NCI-H2227 treated with DMSO at 0.1 percent for 48 hours (cell line): Measurements from ENCODE around the gene CRTC2.
"Not testable (repeated sequence)": the region's sequence is repeated elsewhere in the genome, so short reads cannot be mapped to it uniquely, and the experiment has no call there.

Experiments used
- DNase-seq: peaks from one replicate; lab custom pipeline; 2025; lab: John Stamatoyannopoulos, UW

CRTC2 gene

DNA sequence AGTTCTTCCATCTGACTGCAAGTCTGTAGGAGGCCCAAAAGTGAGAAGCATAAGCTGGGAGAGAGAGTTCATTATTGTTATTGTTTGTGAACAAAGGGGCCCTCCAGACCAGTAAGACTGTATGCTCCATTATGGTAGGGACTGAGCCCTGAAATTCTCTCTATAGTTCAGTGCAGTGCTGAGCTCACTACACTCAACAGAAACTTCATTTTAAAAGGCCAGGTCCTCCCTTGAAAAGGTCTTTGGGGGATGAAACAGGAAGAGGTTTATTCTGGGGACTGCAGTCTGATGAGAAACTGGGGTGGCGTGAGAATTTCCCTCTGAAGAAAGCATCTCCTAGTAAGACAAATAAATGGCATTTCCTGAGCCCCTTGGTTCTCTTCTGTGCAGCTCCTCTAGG, 30.2 kb downstream of the CRTC2 start:
- DNase-seq, result no peak

DNA sequence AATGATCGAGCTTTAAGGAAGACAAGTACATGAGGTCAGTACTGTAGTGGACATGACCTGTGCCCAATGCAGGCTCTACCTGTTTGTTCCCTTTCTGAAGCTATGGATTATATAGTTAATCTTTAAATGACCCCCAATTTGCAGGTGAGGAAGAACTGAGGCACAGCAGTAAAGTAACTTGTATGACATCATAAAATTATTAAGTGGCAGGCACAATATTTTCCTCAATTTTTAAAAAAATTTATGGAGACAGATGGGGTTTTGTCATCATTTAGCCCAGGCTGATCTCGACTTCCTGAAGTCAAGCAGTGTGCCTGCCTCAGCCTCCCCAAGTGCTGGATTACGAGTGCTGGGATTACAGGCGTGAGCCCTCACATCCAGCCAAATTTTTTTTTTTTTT, 32.0 kb downstream of the CRTC2 start:
- DNase-seq, result no peak

DNA sequence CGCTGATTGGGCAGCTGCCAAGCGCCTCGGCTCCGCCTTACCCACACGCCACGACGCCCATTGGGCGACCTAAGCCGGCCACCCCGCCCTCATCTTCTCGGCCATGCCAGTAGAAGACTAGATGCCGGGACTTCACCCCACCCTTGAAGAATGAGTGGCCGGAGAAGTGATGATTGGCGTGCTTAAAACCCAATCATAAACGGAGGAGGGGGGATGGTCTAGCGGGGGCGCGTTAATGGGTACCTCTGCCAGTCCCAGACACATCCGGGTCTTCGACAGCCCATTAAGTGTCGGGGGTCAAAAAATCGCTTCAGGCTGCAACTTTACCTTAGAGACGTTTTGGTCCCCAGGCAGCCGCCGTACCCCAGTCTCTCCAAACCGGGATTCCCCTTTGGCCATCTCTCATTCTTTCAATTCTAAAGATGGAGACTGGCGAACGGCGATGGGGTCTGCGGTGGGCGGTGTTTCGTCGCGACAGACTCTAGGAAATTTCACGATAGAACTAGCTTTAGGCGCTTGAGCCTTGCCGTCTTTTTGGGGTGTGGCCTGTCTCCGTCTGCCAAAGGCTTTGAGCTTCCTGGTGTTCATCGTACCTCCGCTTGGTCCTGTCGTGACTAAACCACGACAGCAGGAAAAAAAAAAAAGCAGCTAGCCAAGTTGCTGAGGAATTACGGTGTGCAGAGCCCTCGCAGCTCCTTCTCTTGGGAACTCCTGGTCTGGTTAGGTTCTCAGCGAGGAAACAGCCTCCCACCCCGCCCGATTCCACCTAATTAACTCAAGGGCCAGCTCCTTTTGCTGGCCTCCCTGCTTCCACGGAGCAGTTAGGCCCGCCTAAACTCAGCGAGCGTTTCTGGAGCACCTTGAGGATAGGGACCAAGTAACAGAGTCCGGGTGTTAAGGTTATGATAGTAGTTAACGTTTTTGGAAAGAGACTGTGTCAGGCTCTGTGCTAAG, 35.2 kb downstream of the CRTC2 start, which contains the start of gene GATAD2B:
GATAD2B (minus strand) TSS at position 1 of the 954 bp plus-strand sequence. CDS start 94,625 bp downstream, outside the sequence.
- DNase-seq, result peak; percentile 99

DNA sequence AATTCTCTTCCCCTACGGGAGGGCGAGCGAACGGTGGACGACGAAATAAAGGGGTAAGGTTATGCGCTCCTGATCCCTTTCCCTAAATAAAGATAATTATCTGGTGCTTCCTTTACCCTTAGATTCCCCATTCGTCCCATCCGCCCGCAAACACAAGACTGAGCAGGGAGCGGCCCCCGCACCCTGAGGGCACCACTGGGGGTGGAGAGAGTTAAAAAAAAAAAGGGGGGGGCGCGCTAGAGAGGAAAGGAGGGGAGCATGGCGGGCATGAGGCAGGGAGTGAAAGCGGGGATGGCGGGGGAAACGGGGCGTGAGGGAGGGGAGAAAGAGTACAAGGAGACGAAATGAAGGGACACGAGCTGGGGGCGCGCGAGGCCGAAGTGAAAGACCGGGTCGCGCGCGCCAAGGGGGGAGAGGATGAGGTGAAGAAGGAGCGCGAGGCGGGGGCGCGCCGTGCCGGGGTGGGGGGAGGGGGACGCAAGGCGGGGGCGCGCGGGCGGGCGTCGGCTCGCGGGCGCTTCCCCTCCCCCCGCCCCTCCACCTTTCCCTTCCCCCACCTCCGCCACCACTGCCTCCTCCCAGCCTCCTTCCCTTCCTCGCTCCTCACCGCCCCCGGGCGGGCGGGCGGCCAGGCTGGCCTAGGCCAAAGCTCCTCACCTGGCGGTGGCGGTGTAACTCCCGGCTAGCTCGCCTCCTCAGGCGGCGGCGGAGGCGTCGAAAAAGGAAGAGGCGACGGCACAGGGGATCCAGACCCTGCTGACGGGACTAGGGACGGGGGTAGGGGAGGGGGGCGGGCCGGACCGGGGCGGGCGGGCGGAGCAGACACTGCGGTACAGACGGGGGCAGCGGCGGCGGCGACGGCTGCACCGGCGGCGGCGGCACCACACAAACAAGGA, 36.1 kb downstream of the CRTC2 start:
- DNase-seq, result peak; percentile 43

DNA sequence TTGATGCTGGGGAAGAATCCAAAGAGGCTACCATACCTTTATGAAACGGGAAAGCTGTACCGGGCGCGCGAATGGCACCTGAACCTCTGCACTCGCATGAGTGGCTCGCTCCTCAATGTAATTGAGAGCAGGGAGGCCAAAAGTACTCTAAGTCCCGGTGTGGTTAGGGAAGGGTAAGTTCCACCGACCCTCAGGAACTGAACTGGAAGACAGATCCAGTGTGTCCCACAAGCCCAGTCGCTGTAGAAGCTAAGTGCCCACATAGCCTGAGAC, 36.7 kb downstream of the CRTC2 start:
- DNase-seq, result no peak

DNA sequence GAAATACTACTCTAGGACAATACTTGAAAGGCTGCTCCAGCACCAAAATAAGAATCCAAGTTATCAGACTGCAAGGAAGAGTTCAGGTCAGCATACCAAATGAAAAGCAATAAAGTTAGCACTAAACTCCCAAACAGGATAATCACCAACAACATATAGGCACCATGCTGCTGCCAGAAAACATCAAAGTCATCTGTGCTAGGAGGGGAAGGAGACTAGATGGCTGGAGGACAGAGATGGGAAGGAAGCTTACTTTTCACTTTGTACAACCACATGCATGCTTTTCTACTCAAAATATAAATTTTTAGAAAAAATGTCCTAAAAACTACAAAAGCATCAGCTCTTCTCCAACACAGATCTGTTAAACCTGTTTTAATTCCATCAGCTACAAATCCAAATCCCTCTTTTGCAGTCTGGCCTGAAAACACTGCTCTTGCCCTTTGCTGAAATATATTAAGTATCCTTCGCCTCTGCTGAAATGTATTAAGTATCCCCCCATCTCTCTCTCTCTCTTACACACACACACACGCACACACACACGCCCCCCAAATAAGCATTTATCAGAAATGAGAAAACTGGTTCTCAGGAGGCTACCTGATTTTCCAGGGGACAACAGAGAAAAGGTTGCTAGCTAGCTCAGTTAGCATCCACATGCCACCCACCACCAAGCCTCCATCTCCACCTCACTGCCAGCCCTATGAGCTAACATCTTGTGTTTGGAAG, 37.2 kb downstream of the CRTC2 start:
- no peak for DNase-seq

DNA sequence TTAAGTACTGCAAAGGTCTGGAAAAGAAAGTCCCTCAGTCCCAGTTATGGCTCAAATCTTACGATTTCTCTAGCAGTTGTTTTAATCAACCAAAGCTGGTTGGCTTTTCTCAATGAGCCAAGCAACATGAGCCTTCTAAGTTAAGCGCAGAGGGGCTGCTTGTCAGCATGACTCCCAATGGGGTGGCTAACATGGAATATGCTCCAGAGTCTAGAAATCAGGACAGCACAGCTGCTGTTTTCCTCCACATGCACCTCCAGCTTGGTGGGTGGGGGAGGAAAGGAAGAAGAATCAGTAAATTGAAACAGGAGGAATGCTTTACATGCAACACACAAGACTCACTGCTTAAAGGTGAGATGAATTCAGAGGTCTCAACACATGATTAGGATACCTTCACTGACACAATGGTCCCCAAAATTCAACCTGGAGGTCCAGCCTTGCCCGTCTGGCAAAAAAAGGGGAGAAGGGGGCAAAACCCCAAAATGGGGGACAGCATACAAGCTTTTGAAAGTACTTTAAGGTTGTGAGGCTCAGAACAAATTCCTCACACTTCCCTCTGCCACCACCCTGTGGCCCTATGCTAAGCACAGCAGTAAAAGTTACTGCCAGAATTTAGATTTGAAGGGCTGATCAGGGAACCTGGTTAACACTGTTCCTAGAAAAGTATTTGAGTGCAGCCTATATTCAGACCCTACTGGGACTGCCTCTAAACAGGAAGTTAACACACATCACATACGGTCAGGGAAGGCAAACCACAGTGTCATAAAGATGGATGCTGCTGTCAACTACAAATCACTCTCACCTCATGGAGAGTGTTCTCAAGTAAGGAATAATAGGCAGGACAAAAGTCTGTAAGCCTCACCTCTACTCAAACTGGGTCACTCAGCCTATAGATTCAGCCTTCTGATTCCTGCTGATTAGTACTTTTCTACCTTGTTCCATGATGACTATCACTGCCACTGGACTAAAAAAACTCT, 38.2 kb downstream of the CRTC2 start:
- no peak for DNase-seq

DNA sequence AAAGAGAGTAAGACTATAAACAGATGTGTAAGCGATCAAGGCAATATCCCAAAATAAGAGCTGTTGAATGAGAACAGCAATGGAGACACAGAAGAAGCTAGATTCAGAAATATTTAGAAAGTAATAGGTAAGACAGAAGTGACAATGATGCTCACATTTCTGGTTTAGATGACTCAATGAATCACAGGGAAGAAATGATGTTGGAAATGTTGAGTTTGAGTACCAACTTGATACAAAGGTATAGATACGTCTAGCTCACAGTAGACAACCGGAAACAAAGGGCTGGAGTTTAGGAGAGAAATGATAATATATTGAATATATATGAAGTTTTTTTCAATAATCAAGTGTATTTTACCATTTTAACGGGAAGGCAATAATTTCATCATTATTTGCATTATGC, 42.1 kb downstream of the CRTC2 start:
- DNase-seq, result no peak

DNA sequence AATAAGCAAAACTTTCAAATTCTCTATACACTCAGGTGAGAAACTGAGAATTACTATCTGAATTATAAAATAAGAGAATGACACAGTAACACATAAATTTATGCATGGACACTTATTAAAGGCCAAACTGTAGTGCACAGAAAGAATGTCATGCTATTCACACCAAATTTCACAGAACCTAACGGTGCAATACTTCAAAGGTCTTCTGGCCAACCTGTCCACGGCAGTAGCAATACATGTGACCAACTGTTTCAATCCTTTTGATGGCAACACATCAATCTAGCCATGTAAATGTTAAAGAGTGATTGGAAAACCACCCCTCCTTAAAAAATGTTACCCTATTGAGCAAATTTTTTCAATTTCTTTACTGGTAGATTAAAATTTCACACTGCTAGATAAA, 46.1 kb downstream of the CRTC2 start:
- no peak for DNase-seq

DNA sequence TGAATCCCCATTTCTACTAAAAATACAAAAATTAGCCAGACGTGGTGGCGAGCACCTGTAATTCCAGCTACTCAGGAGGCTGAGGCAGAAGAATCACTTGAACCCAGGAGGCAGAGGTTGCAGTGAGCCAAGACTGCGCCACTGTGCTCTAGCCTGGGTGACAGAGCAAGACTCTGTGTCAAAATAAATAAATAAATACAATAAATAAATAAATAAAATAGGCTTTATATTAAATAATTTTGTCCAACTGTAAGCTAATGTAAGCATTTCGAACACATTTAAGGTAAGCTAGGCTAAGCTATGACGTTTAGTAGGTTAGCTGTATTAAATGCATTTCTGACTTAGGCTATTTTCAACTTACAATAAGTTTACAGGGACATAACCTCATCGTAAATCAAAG, 47.9 kb downstream of the CRTC2 start:
- DNase-seq, result not testable (repeated sequence)

DNA sequence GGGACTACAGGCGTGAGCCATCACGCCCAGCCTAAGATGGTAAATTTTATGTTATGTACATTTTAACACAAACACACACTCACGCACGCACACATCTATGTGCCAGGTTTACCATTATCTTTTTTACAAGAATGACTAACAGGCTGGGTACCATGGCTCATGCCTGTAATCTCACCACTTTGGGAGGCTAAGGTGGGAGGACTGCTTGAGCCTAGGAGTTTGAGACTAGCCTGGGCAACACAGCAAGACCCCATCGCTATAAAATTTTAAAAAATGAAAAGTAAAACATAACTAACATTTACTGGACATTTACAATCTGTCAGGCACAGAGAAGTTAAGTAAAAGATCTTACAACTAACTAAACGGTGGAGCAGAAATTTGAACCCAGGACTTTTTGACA, 50.3 kb downstream of the CRTC2 start:
- DNase-seq, result no peak

DNA sequence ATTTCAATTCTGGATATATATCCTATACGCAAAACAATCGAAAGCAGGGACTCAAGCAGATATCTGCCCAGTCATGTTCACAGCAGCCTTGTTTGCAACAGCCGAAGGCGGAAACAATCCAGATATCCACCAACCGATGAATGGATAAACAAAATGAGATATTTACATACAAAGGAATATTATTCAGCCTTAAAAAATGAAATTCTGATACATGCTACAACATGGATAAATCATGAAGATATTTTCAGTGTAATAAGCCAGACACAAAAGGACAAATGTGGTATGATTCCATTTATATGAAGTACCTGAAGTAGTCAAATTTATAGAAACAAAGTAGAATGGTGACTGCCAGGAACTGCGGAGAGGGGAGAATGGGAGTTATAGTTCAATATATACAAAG, 51.3 kb downstream of the CRTC2 start:
- no peak for DNase-seq

DNA sequence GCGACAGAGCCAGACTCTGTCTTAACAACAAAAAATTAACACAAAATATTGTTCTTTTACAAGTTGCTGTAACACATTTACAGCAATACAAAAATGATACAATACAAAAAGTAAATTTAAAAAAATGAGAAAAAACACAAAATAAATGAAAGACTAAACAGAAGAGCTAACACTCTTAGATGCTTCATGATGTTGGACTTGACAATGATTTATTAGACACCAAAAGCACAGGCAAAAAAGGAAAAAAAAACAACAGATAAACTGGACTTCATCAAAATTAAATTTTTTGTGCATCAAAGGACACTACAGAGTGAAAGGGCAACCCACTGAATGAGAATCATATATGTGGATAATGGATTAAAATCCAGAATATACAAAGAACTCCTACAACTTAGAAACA, 52.0 kb downstream of the CRTC2 start:
- DNase-seq, result no peak

DNA sequence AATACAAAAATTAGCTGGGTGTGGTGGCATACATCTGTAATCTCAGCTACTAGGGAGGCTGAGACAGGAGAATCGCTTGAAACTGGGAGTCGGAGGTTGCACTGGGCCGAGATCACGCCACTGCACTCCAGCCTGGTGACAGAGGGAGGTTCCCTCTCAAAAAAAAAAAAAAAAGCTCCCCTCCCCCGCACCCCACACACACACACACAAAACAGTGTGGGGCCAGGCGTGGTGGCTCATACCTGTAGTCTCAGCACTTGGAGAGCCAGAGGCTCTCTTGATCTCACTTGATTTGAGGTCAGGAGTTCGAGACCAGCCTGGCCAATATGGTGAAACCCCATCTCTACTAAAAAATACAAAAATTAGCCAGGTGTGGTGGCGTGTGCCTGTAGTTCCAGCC, 52.5 kb downstream of the CRTC2 start:
- not testable (repeated sequence) for DNase-seq

DNA sequence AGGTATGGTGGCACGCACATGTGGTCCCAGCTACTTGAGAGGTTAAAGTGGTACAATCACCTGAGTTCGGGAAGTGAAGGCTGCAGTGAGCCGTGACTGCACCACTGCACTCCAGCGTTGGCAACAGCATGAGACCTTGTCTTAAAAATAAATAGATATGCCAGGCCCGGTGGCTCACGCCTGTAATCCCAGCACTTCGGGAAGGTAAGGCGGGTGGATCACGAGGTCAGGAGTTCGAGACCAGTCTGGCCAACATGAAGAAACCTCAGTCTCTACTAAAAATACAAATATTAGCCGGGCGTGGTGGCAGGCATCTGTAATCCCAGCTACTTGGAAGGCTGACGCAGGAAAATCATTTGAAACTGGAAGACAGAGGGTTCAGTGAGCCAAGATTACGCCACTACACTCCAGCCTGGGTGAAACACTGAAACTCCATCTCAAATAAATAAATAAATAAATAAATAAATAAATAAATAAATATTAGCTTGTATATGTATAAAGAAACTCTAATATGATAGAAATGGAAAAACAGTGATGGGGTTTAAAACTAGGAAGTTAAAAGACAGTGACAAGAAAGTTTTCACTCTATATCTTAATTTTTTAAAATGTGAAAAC, 54.5 kb downstream of the CRTC2 start:
- no peak for DNase-seq

DNA sequence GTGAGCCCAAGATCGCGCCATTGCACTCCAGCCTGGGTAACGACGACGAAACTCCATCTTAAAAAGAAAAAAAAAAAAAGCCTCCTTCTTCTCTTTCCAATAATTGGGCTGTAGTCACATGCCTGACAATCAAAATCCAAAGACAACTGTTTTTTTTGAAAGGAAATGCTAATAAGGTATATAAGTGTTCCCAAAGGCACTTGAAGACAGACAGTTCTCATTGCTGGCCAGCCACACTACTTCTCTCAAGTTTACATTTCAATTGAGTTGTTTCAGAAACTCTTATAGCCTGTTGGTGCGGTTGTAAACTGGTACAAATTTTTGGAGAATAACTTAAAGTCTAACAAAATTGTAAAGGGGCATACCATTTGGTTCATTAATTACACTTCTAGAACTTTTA, 58.9 kb downstream of the CRTC2 start:
- DNase-seq, result no peak
